Activated naive CD8-positive, alpha-beta T cell (primary cell): ENCODE measurements around the gene NOP9.

Experiments used
- H3K27ac Mint-ChIP-seq: one replicate; pipeline ENCODE4 v1.8.0; 2021; ENCODE audit warnings: mixed read lengths
- H3K27me3 Mint-ChIP-seq: one replicate; pipeline ENCODE4 v1.8.0; 2021; ENCODE audit warnings: mixed read lengths
- H3K36me3 Mint-ChIP-seq: one replicate; pipeline ENCODE4 v1.8.0; 2021; ENCODE audit warnings: mixed read lengths
- H3K4me1 Mint-ChIP-seq: one replicate; pipeline ENCODE4 v1.8.0; 2021; ENCODE audit warnings: low read depth, mixed read lengths
- H3K4me3 Mint-ChIP-seq: one replicate; pipeline ENCODE4 v1.8.0; 2021; ENCODE audit warnings: mild to moderate bottlenecking, mixed read lengths
- H3K9me3 Mint-ChIP-seq: one replicate; pipeline ENCODE4 v1.8.0; 2021; ENCODE audit warnings: low read depth, mixed read lengths

The NOP9 gene

DNA sequence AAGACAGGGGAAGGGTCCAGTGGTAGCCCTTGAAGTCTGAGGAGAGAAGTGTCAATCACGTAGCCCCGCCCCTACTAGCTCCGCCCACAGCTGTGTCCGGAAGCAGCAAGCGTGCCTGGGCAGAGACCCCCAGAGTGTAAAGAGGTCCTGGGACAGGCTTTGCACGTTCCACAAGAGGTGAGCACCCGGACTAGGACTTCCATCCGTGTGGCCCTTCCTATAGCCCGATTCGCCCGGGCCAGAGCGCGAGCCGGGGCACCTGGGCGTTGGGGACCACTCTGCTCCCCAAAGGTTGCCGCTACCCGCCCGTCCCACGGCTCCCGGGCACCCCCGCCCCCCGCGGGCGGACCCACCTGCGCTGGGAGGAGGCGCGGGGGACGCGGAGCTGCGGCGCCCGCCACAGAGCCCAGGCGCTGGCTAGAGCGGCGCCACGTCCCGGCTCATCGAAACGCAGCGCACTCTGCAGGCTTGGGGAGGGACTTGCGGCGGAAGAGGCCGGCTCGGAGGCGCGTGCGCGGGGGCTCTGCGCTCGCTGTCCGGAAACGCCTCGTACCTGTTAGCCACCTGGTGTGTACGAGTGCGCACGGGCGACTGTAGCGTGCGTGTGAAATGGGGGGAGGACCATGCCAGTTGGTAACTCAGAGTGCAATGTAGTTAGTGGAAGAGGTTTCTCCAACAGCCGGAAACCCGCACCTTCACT is 28.4 kb upstream of the NOP9 start, which contains the start of gene RABGGTA:
TSS of gene RABGGTA (minus strand) at position 464 of the 700 bp plus-strand sequence. CDS start 482 bp downstream, outside the sequence.
- peak within 1 kb of the TSS; percentile 96 for H3K27ac Mint-ChIP-seq
- H3K27me3 Mint-ChIP-seq = no peaks in the 10 kb centered on the region
- H3K4me1 Mint-ChIP-seq = peaks cover 37% of the 10 kb centered on the region
- H3K36me3 Mint-ChIP-seq = peaks cover 5% of the 10 kb centered on the region
- no peaks in the 10 kb centered on the region for H3K9me3 Mint-ChIP-seq
- peak within 1 kb of the TSS; percentile 89 for H3K4me3 Mint-ChIP-seq

DNA sequence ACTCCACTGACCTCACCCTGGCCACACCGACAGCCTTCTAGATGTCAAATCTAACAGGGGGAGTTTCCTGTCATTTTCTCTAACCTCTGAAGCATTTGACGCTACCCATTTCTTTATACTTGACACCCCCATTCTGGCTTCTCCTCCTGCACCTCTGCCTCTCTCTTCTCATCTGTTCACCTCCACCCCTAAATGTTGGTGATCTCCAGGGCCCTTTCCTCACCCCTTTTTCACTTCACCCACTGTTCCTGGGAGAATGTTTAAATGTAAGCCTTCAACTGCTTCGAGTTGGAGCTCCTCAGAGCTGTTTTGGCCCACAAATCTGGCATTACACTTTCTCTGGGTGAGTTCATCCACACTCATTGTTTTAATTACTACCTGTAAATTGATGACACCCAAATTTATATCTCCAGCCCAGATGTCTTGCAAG is 27.8 kb upstream of the NOP9 start:
- H3K27me3 Mint-ChIP-seq = no peaks in the 10 kb centered on the region
- peak overlapping the region; percentile 88 for H3K4me3 Mint-ChIP-seq
- peaks cover 40% of the 10 kb centered on the region for H3K4me1 Mint-ChIP-seq
- no peaks in the 10 kb centered on the region for H3K9me3 Mint-ChIP-seq
- peaks cover 7% of the 10 kb centered on the region for H3K36me3 Mint-ChIP-seq
- H3K27ac Mint-ChIP-seq = peak overlapping the region; percentile 96

DNA sequence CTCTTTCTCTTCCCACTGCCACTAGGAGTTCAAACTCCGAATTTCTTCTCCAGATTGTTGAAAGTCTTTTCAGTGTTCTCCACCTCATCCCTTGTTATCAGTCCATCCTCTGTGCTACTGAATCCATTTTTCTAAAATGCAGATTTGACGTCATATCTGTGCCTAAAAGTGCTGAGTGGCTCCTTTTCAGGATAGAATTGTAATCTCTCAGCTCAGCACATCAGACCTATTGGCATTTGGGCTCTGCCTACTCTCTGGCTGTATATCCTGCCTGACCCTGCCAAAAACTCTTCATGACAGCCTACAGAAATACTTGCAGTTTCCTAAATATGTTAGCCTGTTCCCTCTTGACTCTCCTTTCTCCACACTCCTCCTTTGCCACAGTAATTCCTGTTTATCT is 27.2 kb upstream of the NOP9 start:
- peaks cover 42% of the 10 kb centered on the region for H3K4me1 Mint-ChIP-seq
- no peaks in the 10 kb centered on the region for H3K9me3 Mint-ChIP-seq
- H3K4me3 Mint-ChIP-seq = peak overlapping the region; percentile 88
- H3K27ac Mint-ChIP-seq = peak overlapping the region; percentile 96
- no peaks in the 10 kb centered on the region for H3K27me3 Mint-ChIP-seq
- H3K36me3 Mint-ChIP-seq = peaks cover 8% of the 10 kb centered on the region

DNA sequence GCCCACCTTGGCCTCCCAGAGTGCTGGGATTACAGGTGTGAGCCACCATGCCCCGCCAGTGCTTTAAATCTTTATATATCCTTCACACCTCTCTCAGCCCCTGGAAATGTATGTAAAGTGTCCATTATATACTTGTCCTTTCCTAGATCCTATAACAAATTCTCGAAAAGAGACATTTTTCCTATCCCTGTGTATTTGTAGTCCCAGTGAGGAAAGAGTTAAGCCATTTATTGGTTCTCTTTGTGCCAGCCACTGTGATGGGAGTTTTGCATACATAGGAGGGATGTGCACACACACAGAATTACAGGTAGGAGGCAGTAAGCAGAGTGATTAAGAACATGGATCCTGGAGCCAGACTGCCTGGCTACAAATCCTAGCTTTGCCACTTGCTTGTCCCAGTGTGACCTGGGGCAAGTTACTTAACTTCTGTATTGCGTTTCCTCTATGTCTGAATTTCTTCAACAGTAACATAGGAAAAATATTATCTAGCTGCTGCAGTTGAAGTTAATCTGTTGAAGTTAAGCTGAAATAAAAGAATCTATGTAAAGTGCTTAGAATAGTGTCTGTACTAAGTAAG is 26.1 kb upstream of the NOP9 start:
- peak overlapping the region; percentile 66 for H3K4me3 Mint-ChIP-seq
- H3K9me3 Mint-ChIP-seq = no peaks in the 10 kb centered on the region
- H3K36me3 Mint-ChIP-seq = peaks cover 10% of the 10 kb centered on the region
- no peaks in the 10 kb centered on the region for H3K27me3 Mint-ChIP-seq
- H3K4me1 Mint-ChIP-seq = peaks cover 47% of the 10 kb centered on the region
- peak overlapping the region; percentile 80 for H3K27ac Mint-ChIP-seq

DNA sequence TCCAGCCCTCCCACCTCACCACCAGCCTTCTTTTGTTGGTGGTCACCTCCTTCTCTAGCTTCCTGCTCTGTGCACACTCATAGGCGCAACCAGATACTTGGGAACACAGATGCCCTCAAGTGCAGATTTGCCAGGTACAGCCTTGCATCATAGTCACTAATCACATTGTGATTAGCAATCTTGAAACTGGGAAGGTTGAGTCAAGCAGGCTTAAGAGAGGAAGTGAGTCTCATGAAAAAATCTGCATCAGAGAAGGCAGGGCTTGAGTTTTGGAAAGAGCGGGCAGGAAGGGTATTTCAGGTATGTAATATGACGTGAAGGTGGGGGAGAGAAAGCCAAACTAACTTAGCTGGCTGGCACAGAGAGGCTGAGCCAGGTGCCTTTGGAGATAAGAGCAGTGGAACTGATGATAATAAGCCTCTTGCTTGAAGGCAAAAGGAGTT is 25.5 kb upstream of the NOP9 start:
- Mint-ChIP-seq H3K27me3 (no peaks in the 10 kb centered on the region), H3K27ac (peak overlapping the region; percentile 80), H3K36me3 (peaks cover 10% of the 10 kb centered on the region), H3K4me1 (peaks cover 53% of the 10 kb centered on the region), H3K9me3 (no peaks in the 10 kb centered on the region), H3K4me3 (peak overlapping the region; percentile 43)

DNA sequence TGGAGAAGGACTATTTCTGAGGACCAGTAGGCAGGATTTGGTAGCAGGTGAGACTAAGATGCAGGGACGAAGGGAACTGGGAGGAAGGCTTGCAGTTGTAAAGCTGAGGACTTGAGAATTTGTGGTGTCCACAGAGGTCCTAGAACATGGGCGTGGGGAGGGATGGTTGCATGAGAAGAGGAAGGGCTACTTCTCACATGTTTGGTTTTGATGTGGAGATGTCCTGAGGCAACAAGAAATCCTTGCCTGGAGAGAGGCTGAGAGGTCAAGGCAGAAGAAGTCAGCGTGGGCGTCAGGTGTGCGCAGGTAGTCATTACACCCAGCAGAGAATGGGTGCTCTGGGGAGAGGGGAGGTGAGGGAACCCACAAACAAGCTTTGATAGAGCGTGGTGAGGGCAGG is 22.6 kb upstream of the NOP9 start:
- H3K4me3 Mint-ChIP-seq = no peak overlapping the region

DNA sequence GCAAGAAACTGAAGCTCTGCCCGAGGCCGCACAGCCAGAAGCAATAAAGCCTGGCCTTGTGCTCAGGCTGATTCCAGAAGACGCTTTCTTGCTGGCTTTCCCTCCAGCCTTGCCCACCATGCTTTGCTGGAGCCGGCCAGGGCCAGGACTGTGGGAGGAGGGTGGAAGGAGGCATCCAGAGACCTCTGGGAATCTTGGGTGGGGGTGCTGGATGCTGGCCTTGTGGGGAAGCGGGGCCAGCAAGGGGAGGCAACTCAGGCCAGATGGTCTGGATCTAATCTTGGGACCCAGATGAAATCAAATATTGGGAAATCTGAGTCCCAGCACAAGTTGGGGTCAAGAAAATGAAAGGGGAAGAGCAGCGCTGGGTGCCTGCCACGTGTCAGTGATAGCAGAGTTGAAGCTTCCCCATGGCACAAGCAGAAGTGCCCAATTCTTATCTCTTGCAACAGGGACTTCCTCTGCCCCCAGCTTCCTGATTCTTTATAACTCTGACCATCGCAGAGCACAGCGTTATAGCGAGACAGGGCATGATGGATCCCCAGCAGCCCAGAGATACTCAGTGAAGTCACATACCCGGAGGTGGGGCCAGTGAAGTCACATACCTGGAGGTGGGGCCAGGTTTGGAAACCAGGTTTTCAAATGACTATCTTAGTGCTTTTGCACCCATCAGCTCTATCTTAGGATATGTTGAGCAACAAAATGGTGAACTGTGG is 21.9 kb upstream of the NOP9 start:
- Mint-ChIP-seq H3K27ac (no peak overlapping the region), H3K4me3 (no peak overlapping the region), H3K36me3 (peaks cover 10% of the 10 kb centered on the region), H3K27me3 (no peaks in the 10 kb centered on the region), H3K9me3 (no peaks in the 10 kb centered on the region), H3K4me1 (peaks cover 51% of the 10 kb centered on the region)

More for the DNA sequence above, 22.6 kb upstream of the NOP9 start:
- peaks cover 58% of the 10 kb centered on the region for H3K4me1 Mint-ChIP-seq
- H3K27me3 Mint-ChIP-seq = no peaks in the 10 kb centered on the region
- H3K27ac Mint-ChIP-seq = peak overlapping the region; percentile 70
- peaks cover 10% of the 10 kb centered on the region for H3K36me3 Mint-ChIP-seq
- H3K9me3 Mint-ChIP-seq = no peaks in the 10 kb centered on the region

DNA sequence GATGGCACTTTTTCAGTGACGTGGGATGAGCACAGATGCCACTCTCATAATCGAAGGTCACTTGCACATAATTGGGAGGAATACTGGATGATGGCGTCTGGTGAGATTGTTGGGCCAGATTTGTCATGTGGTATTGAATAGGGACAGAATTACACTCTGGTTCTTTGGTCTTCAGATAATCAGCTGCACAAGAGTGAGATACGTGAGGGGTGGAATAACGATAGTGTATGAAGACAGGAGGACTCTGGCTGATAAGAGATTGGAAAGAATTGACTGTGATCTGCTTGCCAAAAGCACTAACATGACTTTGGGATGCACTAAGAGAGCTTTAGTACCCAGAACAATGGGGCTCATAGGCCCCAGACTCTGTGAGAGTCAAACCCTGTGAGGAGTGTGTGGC is 21.2 kb upstream of the NOP9 start:
- peaks cover 9% of the 10 kb centered on the region for H3K36me3 Mint-ChIP-seq
- H3K9me3 Mint-ChIP-seq = no peaks in the 10 kb centered on the region
- no peaks in the 10 kb centered on the region for H3K27me3 Mint-ChIP-seq
- H3K27ac Mint-ChIP-seq = peak overlapping the region; percentile 89
- H3K4me1 Mint-ChIP-seq = peaks cover 47% of the 10 kb centered on the region
- H3K4me3 Mint-ChIP-seq = peak overlapping the region; percentile 42

DNA sequence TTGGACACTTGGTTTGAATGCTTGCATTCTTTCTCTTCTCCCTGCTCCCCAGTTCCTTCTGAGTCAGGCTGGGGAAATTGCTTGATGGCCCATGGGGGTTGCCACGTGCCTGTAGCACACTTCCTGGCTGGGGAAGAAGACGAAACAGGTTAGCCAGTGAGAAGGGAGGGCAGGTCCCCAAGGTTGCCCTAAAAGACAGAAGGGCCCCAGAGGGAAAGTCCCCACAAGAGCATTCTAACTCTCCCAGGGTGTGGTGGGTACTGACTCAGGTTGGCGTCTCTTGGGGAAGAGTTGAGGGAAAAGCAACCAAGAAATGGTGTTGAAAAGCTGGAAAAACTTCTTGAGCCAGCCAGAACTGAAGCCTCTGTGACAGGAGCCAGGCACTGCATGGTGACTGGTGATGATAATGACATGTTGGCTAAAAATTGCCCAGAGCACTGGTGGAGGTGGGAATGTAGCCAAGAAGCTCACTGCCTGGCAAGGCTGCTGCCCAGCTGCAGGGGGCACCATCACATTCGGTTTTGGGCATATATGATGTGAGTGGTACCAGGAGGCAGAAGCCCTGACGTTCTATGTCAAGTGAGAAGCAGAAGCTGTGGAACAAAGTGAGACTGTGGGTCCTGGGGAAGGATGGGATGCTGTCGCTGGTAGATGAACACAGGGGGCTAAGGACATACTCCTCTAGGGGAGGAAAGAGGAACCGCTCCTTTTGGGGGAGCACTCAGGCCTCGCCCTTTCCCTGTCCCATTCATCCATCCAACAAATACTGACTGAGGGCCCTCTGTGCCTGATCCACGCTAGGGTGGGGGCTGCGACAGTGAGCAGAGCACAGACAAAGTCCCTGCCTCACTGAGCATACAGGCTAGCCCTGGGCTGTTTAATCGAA is 20.1 kb upstream of the NOP9 start:
- Mint-ChIP-seq H3K36me3 (peaks cover 9% of the 10 kb centered on the region), H3K9me3 (no peaks in the 10 kb centered on the region), H3K4me3 (peak overlapping the region; percentile 49), H3K4me1 (peaks cover 38% of the 10 kb centered on the region), H3K27ac (peak overlapping the region; percentile 89), H3K27me3 (no peaks in the 10 kb centered on the region)

DNA sequence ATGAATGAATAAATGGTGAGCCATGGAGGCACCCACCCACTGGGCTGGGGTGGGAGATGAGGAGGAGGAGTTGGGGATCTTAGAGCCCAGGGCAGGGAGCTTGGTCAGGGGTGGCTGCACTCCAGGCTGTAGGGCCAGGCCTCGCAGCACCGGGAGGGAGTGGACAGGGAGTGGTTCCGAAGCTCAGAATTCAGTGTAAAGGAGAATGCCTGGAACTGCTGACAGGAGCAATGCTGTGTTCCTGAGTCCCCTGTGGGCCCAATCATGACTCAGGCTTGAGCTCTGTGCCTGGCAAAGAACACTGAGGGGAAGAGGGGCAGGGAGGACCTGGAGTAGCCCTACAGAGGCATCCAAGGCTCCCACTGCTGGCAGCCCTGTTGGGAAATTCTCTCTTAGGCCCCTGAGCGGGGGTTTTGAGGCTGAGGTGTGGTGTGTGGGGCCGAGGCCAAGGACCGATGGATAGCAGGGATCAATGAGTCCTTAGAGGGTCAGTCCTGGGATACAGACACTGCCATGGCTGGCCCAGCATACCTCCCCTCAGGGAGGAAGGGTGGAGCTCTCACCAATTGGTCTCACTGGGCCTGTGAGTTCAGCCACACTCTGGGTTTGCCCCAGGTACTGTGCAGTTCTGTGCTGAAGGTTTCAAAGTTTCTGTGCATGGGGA is 18.7 kb upstream of the NOP9 start:
- H3K4me3 Mint-ChIP-seq = no peak overlapping the region
- no peaks in the 10 kb centered on the region for H3K27me3 Mint-ChIP-seq
- no peak overlapping the region for H3K27ac Mint-ChIP-seq
- H3K36me3 Mint-ChIP-seq = peaks cover 9% of the 10 kb centered on the region
- no peaks in the 10 kb centered on the region for H3K9me3 Mint-ChIP-seq
- peaks cover 34% of the 10 kb centered on the region for H3K4me1 Mint-ChIP-seq

DNA sequence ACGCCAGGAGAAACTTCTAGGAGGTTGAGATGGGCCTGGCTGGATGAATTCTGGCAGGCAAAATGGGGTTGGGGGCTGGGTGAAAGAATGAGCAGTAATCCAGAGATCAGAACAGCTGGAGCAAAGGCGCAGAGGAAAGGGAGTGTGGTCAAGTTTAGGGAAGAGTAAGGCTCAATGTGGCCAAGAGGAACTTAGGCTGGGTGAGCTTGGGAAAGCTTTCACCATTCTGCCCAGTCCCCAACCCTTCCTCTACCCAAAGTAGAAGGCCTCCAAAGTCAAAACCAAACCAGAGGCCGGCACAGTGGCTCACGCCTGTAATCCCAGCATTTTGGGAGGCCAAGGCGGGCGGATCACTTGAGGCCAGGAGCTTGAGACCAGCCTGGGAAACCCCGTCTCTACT is 18.0 kb upstream of the NOP9 start:
- H3K27me3 Mint-ChIP-seq = no peaks in the 10 kb centered on the region
- peaks cover 9% of the 10 kb centered on the region for H3K36me3 Mint-ChIP-seq
- H3K9me3 Mint-ChIP-seq = no peaks in the 10 kb centered on the region
- H3K4me1 Mint-ChIP-seq = peaks cover 33% of the 10 kb centered on the region
- no peak overlapping the region for H3K4me3 Mint-ChIP-seq
- H3K27ac Mint-ChIP-seq = no peak overlapping the region

DNA sequence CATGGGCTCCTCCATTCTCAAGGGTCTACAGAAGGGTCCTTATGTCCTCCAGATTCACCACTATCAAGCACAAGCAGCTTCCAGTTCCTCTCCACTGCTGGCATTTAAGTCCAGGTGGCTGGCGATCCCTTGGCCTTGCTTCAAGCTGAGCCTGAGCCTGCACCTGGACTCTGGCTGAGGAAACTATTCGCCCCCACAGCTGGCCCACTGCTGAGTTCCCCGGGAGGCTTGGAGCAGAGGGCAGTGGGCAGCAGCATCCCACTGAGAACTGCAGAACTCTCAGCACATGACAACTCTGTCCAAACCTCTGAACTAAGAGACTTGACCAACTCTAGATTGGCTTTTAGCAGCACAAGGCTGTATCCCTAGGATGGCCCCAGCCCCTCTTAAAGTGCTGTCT is 16.9 kb upstream of the NOP9 start:
- H3K4me1 Mint-ChIP-seq = peaks cover 26% of the 10 kb centered on the region
- H3K27ac Mint-ChIP-seq = no peak overlapping the region
- peaks cover 5% of the 10 kb centered on the region for H3K36me3 Mint-ChIP-seq
- no peaks in the 10 kb centered on the region for H3K9me3 Mint-ChIP-seq
- no peak overlapping the region for H3K4me3 Mint-ChIP-seq
- H3K27me3 Mint-ChIP-seq = no peaks in the 10 kb centered on the region

DNA sequence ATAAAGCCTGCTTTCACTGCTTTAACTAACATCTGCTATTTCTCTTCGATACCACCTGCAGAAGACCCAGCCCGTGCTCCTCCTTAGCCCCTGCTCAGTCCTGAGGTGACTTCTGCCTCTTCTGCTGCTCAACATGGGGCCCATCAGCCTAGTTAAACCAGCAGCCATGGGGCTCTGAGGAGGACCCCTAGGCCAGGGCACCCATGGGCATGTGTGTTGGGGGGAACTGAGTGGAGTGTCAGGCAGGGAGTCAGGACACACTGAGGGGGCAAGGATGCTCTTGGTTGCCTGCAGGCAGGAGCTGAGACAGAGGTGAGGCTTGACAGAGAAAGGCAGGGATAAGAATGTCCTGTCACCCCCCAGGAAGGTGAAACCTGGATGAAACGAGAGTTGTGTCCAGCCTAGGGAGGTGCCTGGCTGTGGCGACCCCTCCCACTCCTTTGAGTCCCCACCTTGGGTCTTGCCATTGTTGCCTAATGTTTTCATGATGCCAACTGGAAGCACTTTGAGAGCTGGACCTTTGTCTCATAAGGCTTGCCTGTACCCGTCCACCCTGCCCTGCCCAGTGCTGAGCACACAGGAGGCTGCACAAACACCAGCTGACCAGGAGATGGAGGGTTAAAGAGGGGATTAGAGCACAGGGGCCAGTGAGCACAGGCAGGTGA is 15.7 kb upstream of the NOP9 start:
- Mint-ChIP-seq H3K4me1 (peaks cover 19% of the 10 kb centered on the region), H3K27ac (no peak overlapping the region), H3K4me3 (no peak overlapping the region)

More for the DNA sequence above, 15.7 kb upstream of the NOP9 start:
- Mint-ChIP-seq H3K27me3 (no peaks in the 10 kb centered on the region), H3K36me3 (peaks cover 6% of the 10 kb centered on the region), H3K9me3 (no peaks in the 10 kb centered on the region)
